Karpas-422 (cell line): ENCODE measurements around the gene CHST2. TPM values are rescaled to one million over a fixed set of nuclear protein-coding genes. Genes with fewer than 3 reads are reported as not detected.
A peak's percentile ranks its signal among the peaks of the same experiment; 100 is the strongest.

Experiments
- DNase-seq: peaks from one replicate; pipeline ENCODE4 v3.0.0-alpha.2; 2015
- H2AFZ ChIP-seq: fragments of 200-600 bp; sonication (generic); 2 replicates; pipeline ENCODE4 v1.6.1; 2014; ENCODE audit warnings: antibody characterized with exemption, low read length, mixed read lengths
- H3K27ac ChIP-seq: fragments of 200-600 bp; sonication (generic); 2 replicates; pipeline ENCODE4 v1.5.1; 2014; ENCODE audit warnings: mild to moderate bottlenecking, low read length, moderate library complexity
- H3K27me3 ChIP-seq: fragments of 200-600 bp; sonication (generic); 2 replicates; pipeline ENCODE4 v1.6.1; 2014; ENCODE audit warnings: low read length, mixed read lengths
- H3K36me3 ChIP-seq: fragments of 200-600 bp; sonication (generic); 2 replicates; pipeline ENCODE4 v1.6.1; 2014; ENCODE audit warnings: low read length, mixed read lengths; ENCODE audit not compliant: insufficient read depth
- H3K4me1 ChIP-seq: fragments of 200-600 bp; sonication (generic); 2 replicates; pipeline ENCODE4 v1.6.1; 2014; ENCODE audit warnings: mild to moderate bottlenecking, low read length, mixed read lengths
- H3K4me2 ChIP-seq: fragments of 200-600 bp; sonication (generic); 2 replicates; pipeline ENCODE4 v1.6.1; 2014; ENCODE audit warnings: low read length, low read depth, mild to moderate bottlenecking; ENCODE audit not compliant: poor library complexity, severe bottlenecking
- H3K4me3 ChIP-seq: fragments of 200-600 bp; sonication (generic); 2 replicates; pipeline ENCODE4 v1.5.1; 2014; ENCODE audit warnings: mild to moderate bottlenecking, antibody characterized with exemption, low read length, mixed read lengths
- H3K79me2 ChIP-seq: fragments of 200-600 bp; sonication (generic); 2 replicates; pipeline ENCODE4 v1.6.1; 2014; ENCODE audit warnings: mild to moderate bottlenecking, low read length, mixed read lengths
- H3K9ac ChIP-seq: fragments of 200-600 bp; sonication (generic); 2 replicates; pipeline ENCODE4 v1.6.0; 2014; ENCODE audit warnings: low read length
- H3K9me2 ChIP-seq: fragments of 200-600 bp; sonication (generic), shearing (Covaris generic); replicated peaks from 2 replicates; pipeline ENCODE4 v1.6.0; 2014; ENCODE audit warnings: mild to moderate bottlenecking, low read length, moderate library complexity; ENCODE audit not compliant: insufficient read depth
- H3K9me3 ChIP-seq: fragments of 300-700, 200-600 bp; sonication (generic); 2 replicates; pipeline ENCODE4 v1.6.1; 2014; ENCODE audit warnings: low read length, mixed read lengths
- H4K20me1 ChIP-seq: fragments of 200-600 bp; sonication (generic); 2 replicates; pipeline ENCODE4 v1.6.1; 2014; ENCODE audit warnings: mild to moderate bottlenecking, antibody characterized with exemption, low read length, low read depth; ENCODE audit not compliant: insufficient read depth
- total RNA-seq: library from RNA; depleted of rRNA; stranded (reverse); fragments of >200 nt; shearing (Covaris generic); gene quantifications from 2 replicates; pipeline ENCODE4 v1.2.3, GENCODE V29; 2014; ENCODE audit warnings: low replicate concordance

Gene CHST2
- total RNA-seq, 1 experiment from 2014 or later = 14.3 TPM

- Histone ChIP-seq H4K20me1 (no peaks in the 10 kb centered on the region), H3K9me3 (peaks cover 10% of the 10 kb centered on the region), H3K4me2 (no peak overlapping the region), H3K27ac (no peak overlapping the region), H3K9me2 (no peaks in the 10 kb centered on the region), H3K27me3 (0 out of 2 replicates have a peak, but pooled peaks cover 2% of the 10 kb centered on the region), H3K36me3 (no peaks in the 10 kb centered on the region), H2AFZ (no peak overlapping the region), H3K79me2 (no peaks in the 10 kb centered on the region), H3K4me1 (no peaks in the 10 kb centered on the region), H3K9ac (no peak overlapping the region), H3K4me3 (no peak overlapping the region)
- no peak for DNase-seq
Measured at GRCh38 chr3:143103652-143104051, 15.9 kb upstream of the CHST2 start.

GRCh38 chr3:143105170-143105569 is 14.4 kb upstream of the CHST2 start:
- no peak overlapping the region for H3K27ac ChIP-seq
- H3K36me3 ChIP-seq = no peaks in the 10 kb centered on the region
- H2AFZ ChIP-seq = no peak overlapping the region
- DNase-seq = no peak
- no peaks in the 10 kb centered on the region for H3K4me1 ChIP-seq
- no peak overlapping the region for H3K4me3 ChIP-seq
- no peaks in the 10 kb centered on the region for H3K79me2 ChIP-seq
- no peaks in the 10 kb centered on the region for H4K20me1 ChIP-seq
- H3K9me3 ChIP-seq = peaks cover 10% of the 10 kb centered on the region
- H3K9me2 ChIP-seq = no peaks in the 10 kb centered on the region
- H3K4me2 ChIP-seq = no peak overlapping the region
- no peak overlapping the region for H3K9ac ChIP-seq
- 0 out of 2 replicates have a peak, but pooled peaks cover 2% of the 10 kb centered on the region for H3K27me3 ChIP-seq

- Histone ChIP-seq H4K20me1 (no peaks in the 10 kb centered on the region), H3K4me1 (no peaks in the 10 kb centered on the region), H3K79me2 (no peaks in the 10 kb centered on the region), H3K4me2 (no peak overlapping the region), H3K9ac (no peak overlapping the region), H3K27ac (no peak overlapping the region), H3K27me3 (no peaks in the 10 kb centered on the region), H3K4me3 (no peak overlapping the region), H3K9me3 (peaks cover 9% of the 10 kb centered on the region), H3K36me3 (no peaks in the 10 kb centered on the region), H2AFZ (no peak overlapping the region), H3K9me2 (no peaks in the 10 kb centered on the region)
- DNase-seq = no peak
Measured at GRCh38 chr3:143109861-143110260, 9.7 kb upstream of the CHST2 start.

- no peak overlapping the region for H2AFZ ChIP-seq
- H3K27me3 ChIP-seq = no peaks in the 10 kb centered on the region
- DNase-seq = no peak
- no peaks in the 10 kb centered on the region for H3K79me2 ChIP-seq
- peaks cover 4% of the 10 kb centered on the region for H3K9me3 ChIP-seq
- H3K9me2 ChIP-seq = no peaks in the 10 kb centered on the region
- no peaks in the 10 kb centered on the region for H3K36me3 ChIP-seq
- H3K4me1 ChIP-seq = no peaks in the 10 kb centered on the region
- H3K9ac ChIP-seq = no peak overlapping the region
- H3K4me2 ChIP-seq = no peak overlapping the region
- no peak overlapping the region for H3K27ac ChIP-seq
- H3K4me3 ChIP-seq = no peak overlapping the region
- no peaks in the 10 kb centered on the region for H4K20me1 ChIP-seq
Measured at GRCh38 chr3:143110371-143110770, 9.2 kb upstream of the CHST2 start.

- H3K9me3 ChIP-seq = no peaks in the 10 kb centered on the region
- peak overlapping the region; percentile 88 for H3K9ac ChIP-seq
- no peaks in the 10 kb centered on the region for H3K9me2 ChIP-seq
- H3K4me1 ChIP-seq = peaks cover 37% of the 10 kb centered on the region
- no peak for DNase-seq
- peaks cover 22% of the 10 kb centered on the region; the same call in 1 of the 2 replicates for H4K20me1 ChIP-seq
- H3K27me3 ChIP-seq = no peaks in the 10 kb centered on the region
- H3K27ac ChIP-seq = no peak overlapping the region
- no peak overlapping the region for H2AFZ ChIP-seq
- H3K36me3 ChIP-seq = peaks cover 11% of the 10 kb centered on the region
- peaks cover 3% of the 10 kb centered on the region; the same call in 1 of the 2 replicates for H3K79me2 ChIP-seq
- peak overlapping the region; percentile 96 for H3K4me2 ChIP-seq
- peak overlapping the region; percentile 93 for H3K4me3 ChIP-seq
Measured at GRCh38 chr3:143118630-143119008, 952 bp upstream of the CHST2 start.

- Histone ChIP-seq H2AFZ (no peak overlapping the region), H3K4me1 (peaks cover 50% of the 10 kb centered on the region), H3K79me2 (peaks cover 3% of the 10 kb centered on the region; the same call in 1 of the 2 replicates), H3K27me3 (no peaks in the 10 kb centered on the region), H3K4me2 (peak overlapping the region; percentile 96), H3K4me3 (peak overlapping the region; percentile 93), H3K27ac (peak overlapping the region; percentile 51; the same call in 1 of the 2 replicates), H3K9me3 (no peaks in the 10 kb centered on the region), H3K9ac (peak overlapping the region; percentile 88), H3K9me2 (no peaks in the 10 kb centered on the region), H3K36me3 (peaks cover 11% of the 10 kb centered on the region), H4K20me1 (peaks cover 30% of the 10 kb centered on the region; the same call in 1 of the 2 replicates)
- DNase-seq = peak; percentile 75
Measured at GRCh38 chr3:143119974-143120715, 574 bp downstream of the CHST2 start.

GRCh38 chr3:143120716-143121240 is 1.2 kb downstream of the CHST2 start:
- Histone ChIP-seq H3K27me3 (no peaks in the 10 kb centered on the region), H3K4me3 (peak overlapping the region; percentile 93), H3K9ac (peak overlapping the region; percentile 88), H4K20me1 (peaks cover 30% of the 10 kb centered on the region; the same call in 1 of the 2 replicates), H3K79me2 (peaks cover 3% of the 10 kb centered on the region; the same call in 1 of the 2 replicates), H2AFZ (no peak overlapping the region), H3K27ac (0 out of 2 replicates have a peak overlapping the region, but pooled peaks have one; percentile 23), H3K9me3 (no peaks in the 10 kb centered on the region), H3K9me2 (no peaks in the 10 kb centered on the region), H3K4me2 (peak overlapping the region; percentile 96), H3K4me1 (peaks cover 56% of the 10 kb centered on the region), H3K36me3 (peaks cover 11% of the 10 kb centered on the region)
- DNase-seq = peak; percentile 67
